Mucosa of rectum (tissue), 2 donors: Measurements from ENCODE around the gene ZC3HAV1.
A peak's percentile ranks its signal among the peaks of the same experiment; 100 is the strongest.

Experiments used
- H3K27ac ChIP-seq, 2 donors: one replicate each; pipeline ENCODE4 v1.7.0; 2013; ENCODE audit warnings: inconsistent platforms in 2 of 2, low read depth in 2 of 2, low read length in 2 of 2
- H3K27me3 ChIP-seq, 2 donors: one replicate each; pipeline ENCODE4 v1.7.0; 2013; ENCODE audit warnings: low read length in 2 of 2; ENCODE audit not compliant: control insufficient read depth in 2 of 2, insufficient read depth in 2 of 2
- H3K36me3 ChIP-seq, 2 donors: one replicate each; pipeline ENCODE4 v1.7.0; 2013; ENCODE audit warnings: low read length in 2 of 2; ENCODE audit not compliant: control insufficient read depth in 2 of 2, insufficient read depth in 2 of 2
- H3K4me1 ChIP-seq, 2 donors: one replicate each; pipeline ENCODE4 v1.7.0; 2013; ENCODE audit warnings: low read length in 2 of 2, mild to moderate bottlenecking in 1 of 2; ENCODE audit not compliant: control insufficient read depth in 2 of 2, insufficient read depth in 2 of 2
- H3K4me3 ChIP-seq, 2 donors: one replicate each; pipeline ENCODE4 v1.7.0; 2013; ENCODE audit warnings: low read length in 2 of 2
- H3K9ac ChIP-seq, 2 donors: one replicate each; pipeline ENCODE4 v1.7.0; 2013; ENCODE audit warnings: low read length in 2 of 2, low read depth in 1 of 2, mild to moderate bottlenecking in 1 of 2
- H3K9me3 ChIP-seq, 2 donors: one replicate each; pipeline ENCODE4 v1.7.0; 2013; ENCODE audit warnings: low read length in 2 of 2; ENCODE audit not compliant: control insufficient read depth in 2 of 2
- donor health status: healthy.
- donor health status: Normal muscosa, but diverticular disease.

ZC3HAV1 gene

GRCh38 chr7:139044813-139045794, 64.4 kb downstream of the ZC3HAV1 start:
- H3K36me3 ChIP-seq, result peaks cover 28 to 31% of the 10 kb centered on the region in 2 donors

GRCh38 chr7:139043823-139044812, 65.4 kb downstream of the ZC3HAV1 start:
- Histone ChIP-seq H3K27ac (peak overlapping the region in 1 of 2 donors; percentile 72), H3K9ac (no peak overlapping the region), H3K9me3 (no peaks in the 10 kb centered on the region), H3K27me3 (no peaks in the 10 kb centered on the region), H3K36me3 (peaks cover 19 to 22% of the 10 kb centered on the region in 2 donors), H3K4me3 (peak overlapping the region in 1 of 2 donors; percentile 31), H3K4me1 (peaks cover 3% of the 10 kb centered on the region in 2 donors)

More at GRCh38 chr7:139044813-139045794, 64.4 kb downstream of the ZC3HAV1 start:
- peaks cover 3% of the 10 kb centered on the region in 2 donors for H3K4me1 ChIP-seq
- H3K27ac ChIP-seq, result peak overlapping the region in 1 of 2 donors; percentile 72
- no peak overlapping the region for H3K4me3 ChIP-seq
- no peaks in the 10 kb centered on the region for H3K27me3 ChIP-seq
- H3K9ac ChIP-seq, result no peak overlapping the region
- H3K9me3 ChIP-seq, result no peaks in the 10 kb centered on the region

GRCh38 chr7:139041378-139042085, 68.0 kb downstream of the ZC3HAV1 start:
- Histone ChIP-seq H3K36me3 (peaks cover 5 to 10% of the 10 kb centered on the region in 2 donors), H3K27me3 (no peaks in the 10 kb centered on the region), H3K9me3 (no peaks in the 10 kb centered on the region), H3K4me3 (no peak overlapping the region), H3K9ac (no peak overlapping the region), H3K4me1 (peaks cover 3% of the 10 kb centered on the region in 2 donors), H3K27ac (no peak overlapping the region)

- no peaks in the 10 kb centered on the region for H3K27me3 ChIP-seq
- H3K4me3 ChIP-seq, result no peak overlapping the region
- H3K36me3 ChIP-seq, result no peaks in the 10 kb centered on the region
- no peak overlapping the region for H3K9ac ChIP-seq
- H3K27ac ChIP-seq, result no peak overlapping the region
- no peaks in the 10 kb centered on the region for H3K9me3 ChIP-seq
- H3K4me1 ChIP-seq, result peaks cover 7 to 9% of the 10 kb centered on the region in 2 donors
Observed at GRCh38 chr7:139038691-139039090, 70.8 kb downstream of the ZC3HAV1 start.

GRCh38 chr7:139036901-139037300, 72.6 kb downstream of the ZC3HAV1 start:
- H3K9me3 ChIP-seq, result no peaks in the 10 kb centered on the region

GRCh38 chr7:139035586-139036353, 73.8 kb downstream of the ZC3HAV1 start, which contains the start of gene ZC3HAV1L:
TSS of gene ZC3HAV1L (minus strand) at chr7:139036042. CDS start at chr7:139036017, 25 bp downstream.
- Histone ChIP-seq H3K36me3 (no peaks in the 10 kb centered on the region), H3K27ac (peak within 1 kb of the TSS in 1 of 2 donors; percentile 43), H3K9me3 (no peaks in the 10 kb centered on the region), H3K4me1 (peaks cover 7% of the 10 kb centered on the region in 2 donors), H3K9ac (peak within 1 kb of the TSS; percentile 56 to 73), H3K27me3 (no peaks in the 10 kb centered on the region), H3K4me3 (peak within 1 kb of the TSS; percentile 72 to 73)

More at GRCh38 chr7:139036901-139037300, 72.6 kb downstream of the ZC3HAV1 start:
- H3K9ac ChIP-seq, result no peak overlapping the region
- H3K27me3 ChIP-seq, result no peaks in the 10 kb centered on the region
- H3K27ac ChIP-seq, result no peak overlapping the region
- H3K4me1 ChIP-seq, result peaks cover 7 to 10% of the 10 kb centered on the region in 2 donors
- no peaks in the 10 kb centered on the region for H3K36me3 ChIP-seq
- H3K4me3 ChIP-seq, result no peak overlapping the region

- peaks cover 7% of the 10 kb centered on the region in 2 donors for H3K4me1 ChIP-seq
- H3K36me3 ChIP-seq, result no peaks in the 10 kb centered on the region
- H3K9ac ChIP-seq, result peak overlapping the region; percentile 47 to 73
- peak overlapping the region in 1 of 2 donors; percentile 43 for H3K27ac ChIP-seq
- H3K4me3 ChIP-seq, result peak overlapping the region; percentile 72 to 73
- H3K9me3 ChIP-seq, result no peaks in the 10 kb centered on the region
- H3K27me3 ChIP-seq, result no peaks in the 10 kb centered on the region
Observed at GRCh38 chr7:139034855-139035585, 74.5 kb downstream of the ZC3HAV1 start.

- H3K4me3 ChIP-seq, result peak overlapping the region in 1 of 2 donors; percentile 72
- no peak overlapping the region for H3K27ac ChIP-seq
- H3K4me1 ChIP-seq, result peaks cover 7% of the 10 kb centered on the region in 2 donors
- H3K27me3 ChIP-seq, result no peaks in the 10 kb centered on the region
- H3K36me3 ChIP-seq, result no peaks in the 10 kb centered on the region
- H3K9me3 ChIP-seq, result no peaks in the 10 kb centered on the region
- no peak overlapping the region for H3K9ac ChIP-seq
Observed at GRCh38 chr7:139034336-139034735, 75.2 kb downstream of the ZC3HAV1 start.
